Upper lobe of left lung (tissue), 6 donors: ENCODE data around the gene NDUFAF8. TPM values are rescaled to one million over a fixed set of nuclear protein-coding genes. Genes with fewer than 3 reads are reported as not detected.

Experiments
- ATAC-seq, 2 donors: fragments of 200-7000 bp; cut with Tn5 transposase; one replicate each; pipeline ENCODE4 v1.9.1; 2022; ENCODE audit warnings: mild to moderate bottlenecking in 2 of 2, moderate library complexity in 2 of 2; ENCODE audit not compliant: low FRiP score in 2 of 2
- DNase-seq, 2 donors: peaks; one replicate each; pipeline ENCODE4 v3.0.0-alpha.2; 2019 to 2020
- H3K27ac ChIP-seq, 4 donors: fragments of 200-600 bp; sonication (generic); one replicate each; pipeline ENCODE4 v1.5.1; 2016 to 2019
- H3K27me3 ChIP-seq, 4 donors: fragments of 200-600 bp; sonication (generic); one replicate each; pipeline ENCODE4 v1.5.1; 2017 to 2019
- H3K36me3 ChIP-seq, 4 donors: fragments of 200-600 bp; sonication (generic); one replicate each; pipeline ENCODE4 v1.5.1; 2016 to 2019
- H3K4me1 ChIP-seq, 4 donors: fragments of 200-600 bp; sonication (generic); one replicate each; pipeline ENCODE4 v1.5.1; 2018 to 2019
- H3K4me3 ChIP-seq, 4 donors: fragments of 200-600 bp; sonication (generic); one replicate each; pipeline ENCODE4 v1.5.1; 2017 to 2019; ENCODE audit warnings: mild to moderate bottlenecking in 2 of 4, moderate library complexity in 1 of 4
- H3K9me3 ChIP-seq, 4 donors: fragments of 200-600 bp; sonication (generic); one replicate each; pipeline ENCODE4 v1.5.1; 2018 to 2019
- EP300 ChIP-seq, 4 donors: sonication (generic); formaldehyde crosslinking; IDR thresholded peaks; one replicate each; pipeline ENCODE4 v1.5.1; 2017; ENCODE audit warnings: antibody characterized with exemption in 4 of 4, control low read depth in 2 of 4
- POLR2A ChIP-seq, 4 donors: fragments of 450-650 bp; IDR thresholded peaks; one replicate each; pipeline ENCODE4 v1.5.1; 2016 to 2017; ENCODE audit warnings: antibody characterized with exemption in 4 of 4, mild to moderate bottlenecking in 2 of 4
- POLR2AphosphoS5 ChIP-seq, 2 donors: sonication (generic); formaldehyde crosslinking; IDR thresholded peaks; one replicate each; pipeline ENCODE4 v1.5.1; 2017; ENCODE audit warnings: antibody characterized with exemption in 2 of 2
- WGBS, 2 donors: methylation state at CpG; one replicate each; pipeline ENCODE4 v1.1.5; 2017 to 2018; 5-methylcytosine and 5-hydroxymethylcytosine counted together
- total RNA-seq, 6 donors: library from RNA; depleted of rRNA in 4 of 6; stranded (reverse); fragments of >200 nt in 4 of 6; gene quantifications; one replicate each; pipeline versions ENCODE4 v1.1.0 to v1.2.1, GENCODE V29; 2016 to 2021
- TF ChIP-seq, protein P1 (sequence below), 6 experiments: fragments of 450-650 bp in 4 of 6; fragments of 200-600 bp in 2 of 6; sonication (generic) in 2 of 6; IDR thresholded peaks; one replicate each; pipeline ENCODE4 v1.5.1; 2016 to 2019; ENCODE audit warnings: antibody characterized with exemption in 6 of 6
- donor health status: DM: no; HTN: no; CAD: no; lungs with moderate emphysema.
- donor health status: DM: no; HTN: yes; CAD: no; lungs with severe emphysema.

NDUFAF8 gene
- total RNA-seq, 6 donors from 2014 or later: 19.6 to 38.1 (median 33.6) TPM

DNA sequence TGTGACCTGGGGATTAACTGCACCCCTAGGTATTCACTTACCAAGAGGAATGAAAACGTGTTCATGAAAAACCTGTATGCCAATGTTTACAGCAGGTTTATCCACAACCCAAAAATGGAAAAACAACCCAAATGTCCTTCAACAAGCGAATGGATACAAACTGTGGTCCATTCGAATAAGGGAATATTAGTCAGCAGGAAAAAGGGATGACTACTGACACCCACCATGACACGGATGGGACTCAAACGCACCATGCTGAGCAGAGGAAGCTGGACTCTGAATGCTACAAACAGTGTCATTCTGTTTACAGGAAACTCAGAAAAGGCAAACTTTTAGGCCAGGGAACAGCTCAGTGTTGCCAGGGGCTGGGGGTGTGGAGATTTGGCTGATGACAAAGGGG is 51.1 kb downstream of the NDUFAF8 start:
- peaks cover 51 to 68% (median 59%) of the 10 kb centered on the region in 4 donors for H3K4me1 ChIP-seq

More for the DNA sequence above, 51.1 kb downstream of the NDUFAF8 start:
- H3K4me3 ChIP-seq: no peak overlapping the region
- TF ChIP-seq EP300 (IDR thresholded peaks at IDR 0.05) (no peak), POLR2AphosphoS5 (IDR thresholded peaks at IDR 0.05) (no peak), POLR2A (IDR thresholded peaks at IDR 0.05) (no peak)
- TF ChIP-seq, protein P1, sequence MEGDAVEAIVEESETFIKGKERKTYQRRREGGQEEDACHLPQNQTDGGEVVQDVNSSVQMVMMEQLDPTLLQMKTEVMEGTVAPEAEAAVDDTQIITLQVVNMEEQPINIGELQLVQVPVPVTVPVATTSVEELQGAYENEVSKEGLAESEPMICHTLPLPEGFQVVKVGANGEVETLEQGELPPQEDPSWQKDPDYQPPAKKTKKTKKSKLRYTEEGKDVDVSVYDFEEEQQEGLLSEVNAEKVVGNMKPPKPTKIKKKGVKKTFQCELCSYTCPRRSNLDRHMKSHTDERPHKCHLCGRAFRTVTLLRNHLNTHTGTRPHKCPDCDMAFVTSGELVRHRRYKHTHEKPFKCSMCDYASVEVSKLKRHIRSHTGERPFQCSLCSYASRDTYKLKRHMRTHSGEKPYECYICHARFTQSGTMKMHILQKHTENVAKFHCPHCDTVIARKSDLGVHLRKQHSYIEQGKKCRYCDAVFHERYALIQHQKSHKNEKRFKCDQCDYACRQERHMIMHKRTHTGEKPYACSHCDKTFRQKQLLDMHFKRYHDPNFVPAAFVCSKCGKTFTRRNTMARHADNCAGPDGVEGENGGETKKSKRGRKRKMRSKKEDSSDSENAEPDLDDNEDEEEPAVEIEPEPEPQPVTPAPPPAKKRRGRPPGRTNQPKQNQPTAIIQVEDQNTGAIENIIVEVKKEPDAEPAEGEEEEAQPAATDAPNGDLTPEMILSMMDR (IDR thresholded peaks at IDR 0.05): no peak
- no peak overlapping the region for H3K27ac ChIP-seq
- H3K36me3 ChIP-seq: peaks cover 0 to 27% (median 14%) of the 10 kb centered on the region in 4 donors
- ATAC-seq (no peak), DNase-seq (no peak)
- H3K27me3 ChIP-seq: no peaks in the 10 kb centered on the region
- WGBS, 2 donors: 93% methylated on average over 5 of the region's 5 CpGs
- H3K9me3 ChIP-seq: no peaks in the 10 kb centered on the region

Other genes starting within 250 kb of the NDUFAF8 start
- 10 to 100 TPM; 29.5 to 75.4 (median 34.8) TPM for gene CHMP6, start 247.5 kb upstream of the NDUFAF8 start, total RNA-seq
- gene BAIAP2, start 204.2 kb upstream of the NDUFAF8 start, total RNA-seq: 100 to 1,000 TPM in 5 of 6 donors, 10 to 100 TPM in 1; 90.7 to 231 (median 123) TPM
- not detected for gene PVALEF, start 73.8 kb upstream of the NDUFAF8 start, total RNA-seq
- gene AATK, start 73.1 kb upstream of the NDUFAF8 start, total RNA-seq: 100 to 1,000 TPM in 3 of 6 donors, 10 to 100 TPM in 3; 39.2 to 144 (median 92.2) TPM
- 10 to 100 TPM in 4 of 6 donors, 1 to 10 TPM in 2; 5.3 to 55.5 (median 12.6) TPM for gene CEP131, start 16.4 kb upstream of the NDUFAF8 start, total RNA-seq
- gene TEPSIN, start 263 bp upstream of the NDUFAF8 start, total RNA-seq: 100 to 1,000 TPM in 2 of 6 donors, 10 to 100 TPM in 4; 33.1 to 141 (median 49.7) TPM
- gene SLC38A10, start 56.0 kb downstream of the NDUFAF8 start, total RNA-seq: 100 to 1,000 TPM in 4 of 6 donors, 10 to 100 TPM in 2; 90.6 to 208 (median 110) TPM
- 10 to 100 TPM in 5 of 6 donors, 1 to 10 TPM in 1; 8.2 to 81.7 (median 21.0) TPM for gene BAHCC1, start 156.1 kb downstream of the NDUFAF8 start, total RNA-seq